Left cardiac atrium (tissue), 4 donors: Measurements from ENCODE around the gene LYPD5. TPM values are rescaled to one million over a fixed set of nuclear protein-coding genes. Genes with fewer than 3 reads are reported as not detected.
"Not testable (repeated sequence)": the region's sequence is repeated elsewhere in the genome, so short reads cannot be mapped to it uniquely, and the experiment has no call there.

Source experiments
- ATAC-seq, 2 donors: fragments of 200-7000 bp; cut with Tn5 transposase; one replicate each; pipeline ENCODE4 v1.9.1; 2020; ENCODE audit warnings: mild to moderate bottlenecking in 2 of 2, moderate library complexity in 2 of 2
- DNase-seq: peaks from one replicate; pipeline ENCODE4 v3.0.0-alpha.2; 2020
- intact Hi-C, 2 donors: fragments of 100-400 bp; cut with DNase I; formaldehyde crosslinking; loops; one replicate each; pipeline versions ENCODE4 v1.14.1 to v1.15.1; 2022 to 2023
- total RNA-seq, 2 donors: library from RNA; stranded (reverse); fragmentation: NEBNext Ultra II Directional; extraction: Animal tissue kit (Norgen Biotek cat#: 25700); gene quantifications; one replicate each; pipeline ENCODE4 v1.2.1, GENCODE V29; 2021
- donor health status: DM: no; HTN: yes; CAD: no.
- donor health status: DM: no; HTN: yes; CAD: no; lungs with severe emphysema.
- donor health status: DM: yes; HTN: yes; CAD: no.
- donor health status: Dilated cardiomyopathy.

Gene LYPD5
- total RNA-seq, 2 donors from 2014 or later: 1.3 to 2.1 TPM

GRCh38 chr19:43782311-43782660 lies 20.0 kb downstream of the LYPD5 start:
- intact Hi-C loops: loop anchor here (5.0 to 10.0 kb wide), 2 partner anchors 35 to 247 kb away; partner anchors contain the start of gene ZNF575 (in 1 of the 2)
- DNase-seq (no peak), ATAC-seq (no peak)

- no peak for ATAC-seq
- DNase-seq: no peak
Measured at GRCh38 chr19:43781630-43782310, 20.5 kb downstream of the LYPD5 start.

GRCh38 chr19:43780706-43781525 lies 21.3 kb downstream of the LYPD5 start, which contains the start of gene KCNN4:
TSS of gene KCNN4 (minus strand) at chr19:43780973. CDS start at chr19:43780861, 112 bp downstream.
- ATAC-seq: no peak
- no peak for DNase-seq
- intact Hi-C loops: loop anchor here (5.0 to 10.0 kb wide), 2 partner anchors 34 to 246 kb away; partner anchors contain the start of gene ZNF575 (in 1 of the 2)

More at GRCh38 chr19:43781630-43782310, 20.5 kb downstream of the LYPD5 start:
- intact Hi-C loops: loop anchor here (5.0 to 10.0 kb wide), 2 partner anchors 34 to 247 kb away; partner anchors contain the start of gene ZNF575 (in 1 of the 2)

GRCh38 chr19:43779820-43780219 lies 22.4 kb downstream of the LYPD5 start:
- intact Hi-C loops: loop anchor here (5.0 to 10.0 kb wide), 2 partner anchors 33 to 245 kb away; partner anchors contain the start of gene ZNF575 (in 1 of the 2)
- ATAC-seq (no peak), DNase-seq (no peak)

- intact Hi-C loops: no loop called here
- no peak for ATAC-seq
- no peak for DNase-seq
Measured at GRCh38 chr19:43779147-43779819, 23.0 kb downstream of the LYPD5 start.

GRCh38 chr19:43778651-43779050 lies 23.6 kb downstream of the LYPD5 start:
- DNase-seq: no peak
- intact Hi-C loops: no loop called here
- no peak for ATAC-seq

- ATAC-seq (peak in 1 of 2 donors; percentile 31), DNase-seq (no peak)
- intact Hi-C loops: no loop called here
Measured at GRCh38 chr19:43777163-43777695, 25.0 kb downstream of the LYPD5 start.

GRCh38 chr19:43776286-43776685 lies 26.0 kb downstream of the LYPD5 start:
- ATAC-seq (no peak), DNase-seq (no peak)
- intact Hi-C loops: no loop called here

- ATAC-seq: no peak
- no peak for DNase-seq
- intact Hi-C loops: no loop called here
Measured at GRCh38 chr19:43775299-43775890, 26.9 kb downstream of the LYPD5 start.

- ATAC-seq: peak; percentile 5 to 9
- DNase-seq, intact Hi-C loops: not testable (repeated sequence)
Measured at GRCh38 chr19:43774940-43775258, 27.3 kb downstream of the LYPD5 start.

- peak; percentile 76 for DNase-seq
- peak; percentile 87 to 89 for ATAC-seq
- intact Hi-C loops: no loop called here
Measured at GRCh38 chr19:43774103-43774939, 27.9 kb downstream of the LYPD5 start.

GRCh38 chr19:43773725-43774102 lies 28.5 kb downstream of the LYPD5 start:
- no peak for ATAC-seq
- intact Hi-C loops: no loop called here
- no peak for DNase-seq

GRCh38 chr19:43769256-43769655 lies 33.0 kb downstream of the LYPD5 start:
- intact Hi-C loops: no loop called here
- ATAC-seq (no peak), DNase-seq (no peak)

- intact Hi-C loops: no loop called here
- DNase-seq (peak; percentile 79), ATAC-seq (no peak)
Measured at GRCh38 chr19:43768273-43769050, 33.8 kb downstream of the LYPD5 start.

- intact Hi-C loops: no loop called here
- ATAC-seq: no peak
- DNase-seq: no peak
Measured at GRCh38 chr19:43767818-43768217, 34.4 kb downstream of the LYPD5 start.

GRCh38 chr19:43767316-43767715 lies 34.9 kb downstream of the LYPD5 start:
- no peak for DNase-seq
- intact Hi-C loops: no loop called here
- no peak for ATAC-seq

GRCh38 chr19:43766755-43767043 lies 35.5 kb downstream of the LYPD5 start:
- ATAC-seq (no peak), DNase-seq (no peak)
- intact Hi-C loops: no loop called here
